GM13976 (cell line): Measurements from ENCODE around the gene TRAPPC12.
"Not testable (repeated sequence)": the region's sequence is repeated elsewhere in the genome, so short reads cannot be mapped to it uniquely, and the experiment has no call there.

Experiments
- DNase-seq: peaks from one replicate; pipeline ENCODE4 v3.0.0; 2012; ENCODE audit warnings: low spot score
- CTCF ChIP-seq: IDR thresholded peaks from 2 replicates; pipeline ENCODE4 v1.5.1; 2012; ENCODE audit warnings: borderline replicate concordance, mild to moderate bottlenecking; ENCODE audit not compliant: insufficient read depth; ENCODE audit errors: extremely low read depth, missing control alignments, control extremely low read depth
- in situ Hi-C: fragments of 300-500 bp; cut with MboI; formaldehyde crosslinking; loops from one replicate; pipeline ENCODE4 v1.12.0; 2022; ENCODE audit warnings: low sequenced_read_pairs, mixed read lengths, inconsistent platforms; ENCODE audit not compliant: unreplicated experiment

Gene TRAPPC12

GRCh38 chr2:3491716-3492474, 112.4 kb downstream of the TRAPPC12 start:
- no peak for TF ChIP-seq CTCF
- DNase-seq: peak; percentile 20
- in situ Hi-C loops: no loop called here

GRCh38 chr2:3492475-3492787, 112.9 kb downstream of the TRAPPC12 start:
- in situ Hi-C loops, DNase-seq: not testable (repeated sequence)

GRCh38 chr2:3492951-3493614, 113.6 kb downstream of the TRAPPC12 start:
- in situ Hi-C loops: no loop called here
- TF ChIP-seq CTCF: no peak
- peak; percentile 11 for DNase-seq

- in situ Hi-C loops: no loop called here
- peak; percentile 38 for DNase-seq
- no peak for TF ChIP-seq CTCF
These were observed 114.1 kb downstream of the TRAPPC12 start for GRCh38 chr2:3493615-3494007.

- no peak for DNase-seq
- in situ Hi-C loops: no loop called here
- no peak for TF ChIP-seq CTCF
These were observed 115.6 kb downstream of the TRAPPC12 start for GRCh38 chr2:3494984-3495666.

GRCh38 chr2:3496708-3497080, 117.2 kb downstream of the TRAPPC12 start:
- in situ Hi-C loops: not testable (repeated sequence)

GRCh38 chr2:3498783-3499394, 119.4 kb downstream of the TRAPPC12 start:
- in situ Hi-C loops: no loop called here
- no peak for TF ChIP-seq CTCF
- DNase-seq: no peak

More at GRCh38 chr2:3496708-3497080, 117.2 kb downstream of the TRAPPC12 start:
- DNase-seq: not testable (repeated sequence)
